Kidney epithelial cell (primary cell): ENCODE measurements around the gene SCN3B. TPM values are rescaled to one million over a fixed set of nuclear protein-coding genes. Genes with fewer than 3 reads are reported as not detected.

Experiments
- DNase-seq: peaks from one replicate; pipeline ENCODE4 v3.0.0-alpha.2; 2010; ENCODE audit warnings: low read depth
- H3K27me3 ChIP-seq: 2 replicates; pipeline ENCODE4 v1.6.0; 2011; ENCODE audit warnings: low read length; ENCODE audit not compliant: control insufficient read depth, insufficient read depth
- H3K36me3 ChIP-seq: 2 replicates; pipeline ENCODE4 v1.5.1; 2011; ENCODE audit warnings: low read length; ENCODE audit not compliant: control insufficient read depth, insufficient read depth
- H3K4me3 ChIP-seq: 2 replicates; pipeline ENCODE4 v1.5.1; 2011; ENCODE audit warnings: low read depth, mild to moderate bottlenecking, control low read depth, low read length
- total RNA-seq: library from RNA; depleted of rRNA; stranded (reverse); fragments of >200 nt; gene quantifications from 2 replicates; pipeline ENCODE4 v1.2.3, GENCODE V29; 2015
- TF ChIP-seq, protein P1 (sequence below): IDR thresholded peaks from 2 replicates; pipeline ENCODE4 v1.5.1; 2011; ENCODE audit warnings: mild to moderate bottlenecking, moderate library complexity, low read length, control low read depth, inconsistent platforms; ENCODE audit not compliant: insufficient read depth, poor library complexity, severe bottlenecking

The SCN3B gene
- total RNA-seq, 1 donor from 2014 or later: 2.1 TPM

DNA sequence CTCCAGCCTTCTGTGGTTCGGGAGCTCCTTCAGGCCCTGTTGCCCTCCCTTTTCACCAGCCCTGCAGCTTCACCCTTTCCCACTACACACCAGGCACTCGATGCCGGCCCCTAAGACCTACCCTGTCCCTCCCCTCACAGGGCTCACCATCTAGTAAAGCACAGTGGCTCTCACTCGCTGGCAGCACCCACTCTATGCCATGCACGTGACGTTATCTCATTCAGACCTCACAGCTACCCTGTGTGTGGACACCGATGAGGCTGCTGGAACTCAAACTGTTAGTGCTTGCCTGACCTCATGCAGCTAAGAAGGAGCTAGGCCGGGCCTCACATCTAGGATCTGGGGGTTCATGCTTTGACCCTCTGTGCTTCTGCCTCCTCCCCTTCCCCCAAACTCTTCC lies 45.5 kb downstream of the SCN3B start:
- TF ChIP-seq, protein P1, sequence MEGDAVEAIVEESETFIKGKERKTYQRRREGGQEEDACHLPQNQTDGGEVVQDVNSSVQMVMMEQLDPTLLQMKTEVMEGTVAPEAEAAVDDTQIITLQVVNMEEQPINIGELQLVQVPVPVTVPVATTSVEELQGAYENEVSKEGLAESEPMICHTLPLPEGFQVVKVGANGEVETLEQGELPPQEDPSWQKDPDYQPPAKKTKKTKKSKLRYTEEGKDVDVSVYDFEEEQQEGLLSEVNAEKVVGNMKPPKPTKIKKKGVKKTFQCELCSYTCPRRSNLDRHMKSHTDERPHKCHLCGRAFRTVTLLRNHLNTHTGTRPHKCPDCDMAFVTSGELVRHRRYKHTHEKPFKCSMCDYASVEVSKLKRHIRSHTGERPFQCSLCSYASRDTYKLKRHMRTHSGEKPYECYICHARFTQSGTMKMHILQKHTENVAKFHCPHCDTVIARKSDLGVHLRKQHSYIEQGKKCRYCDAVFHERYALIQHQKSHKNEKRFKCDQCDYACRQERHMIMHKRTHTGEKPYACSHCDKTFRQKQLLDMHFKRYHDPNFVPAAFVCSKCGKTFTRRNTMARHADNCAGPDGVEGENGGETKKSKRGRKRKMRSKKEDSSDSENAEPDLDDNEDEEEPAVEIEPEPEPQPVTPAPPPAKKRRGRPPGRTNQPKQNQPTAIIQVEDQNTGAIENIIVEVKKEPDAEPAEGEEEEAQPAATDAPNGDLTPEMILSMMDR: no peak
- DNase-seq: no peak
- H3K27me3 ChIP-seq: no peaks in the 10 kb centered on the region
- no peaks in the 10 kb centered on the region for H3K36me3 ChIP-seq
- no peak overlapping the region for H3K4me3 ChIP-seq

DNA sequence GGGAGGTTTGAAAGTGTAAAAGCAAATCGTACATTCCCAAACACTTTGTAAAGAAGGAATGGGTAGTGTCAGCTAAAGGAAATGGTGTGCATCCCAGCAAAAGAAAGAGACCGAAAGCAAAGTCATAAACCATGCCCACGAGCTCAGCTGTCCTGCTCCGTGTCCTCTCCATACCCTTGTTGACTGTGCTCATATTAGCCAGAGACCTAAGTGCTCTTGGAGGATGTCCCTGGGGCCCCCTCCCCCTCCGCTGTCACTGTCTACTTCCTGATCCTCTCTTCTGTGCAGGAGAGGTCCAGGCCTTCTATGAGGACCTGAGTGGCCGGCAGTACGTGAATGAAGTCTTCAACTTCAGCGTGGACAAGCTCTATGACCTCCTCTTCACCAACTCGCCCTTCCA lies 46.1 kb downstream of the SCN3B start:
- TF ChIP-seq, protein P1: no peak
- no peak overlapping the region for H3K4me3 ChIP-seq
- DNase-seq: no peak
- H3K36me3 ChIP-seq: no peaks in the 10 kb centered on the region
- no peaks in the 10 kb centered on the region for H3K27me3 ChIP-seq

- TF ChIP-seq, protein P1: no peak
- no peak for DNase-seq
- no peaks in the 10 kb centered on the region for H3K27me3 ChIP-seq
- no peak overlapping the region for H3K4me3 ChIP-seq
- no peaks in the 10 kb centered on the region for H3K36me3 ChIP-seq
These were observed 46.6 kb downstream of the SCN3B start for GRCh38 chr11:123607781-123608180.

GRCh38 chr11:123603666-123604065 lies 50.8 kb downstream of the SCN3B start:
- H3K36me3 ChIP-seq: no peaks in the 10 kb centered on the region
- TF ChIP-seq, protein P1: no peak
- H3K27me3 ChIP-seq: no peaks in the 10 kb centered on the region
- no peak overlapping the region for H3K4me3 ChIP-seq
- no peak for DNase-seq

- TF ChIP-seq, protein P1: no peak
- no peak overlapping the region for H3K4me3 ChIP-seq
- H3K27me3 ChIP-seq: no peaks in the 10 kb centered on the region
- H3K36me3 ChIP-seq: no peaks in the 10 kb centered on the region
- DNase-seq: no peak
These were observed 52.7 kb downstream of the SCN3B start for GRCh38 chr11:123601743-123602142.

DNA sequence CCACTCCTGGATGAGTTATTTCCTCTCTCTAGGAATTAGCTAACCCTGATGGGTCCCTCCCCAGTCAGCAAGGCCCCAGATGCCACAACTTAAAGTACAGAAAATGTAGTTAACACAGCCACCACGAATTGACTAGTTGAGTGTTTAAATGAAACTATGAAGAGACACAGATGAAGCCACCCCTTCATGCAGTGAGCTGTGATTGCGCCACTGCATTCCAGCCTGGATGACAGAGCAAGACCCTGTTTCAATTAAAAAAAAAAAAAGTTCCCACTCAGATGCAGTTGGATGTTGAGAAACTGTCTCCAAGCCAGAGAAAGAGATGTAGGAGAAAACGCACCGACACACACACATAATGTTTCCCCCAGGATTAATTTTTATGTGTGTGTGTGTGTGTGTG lies 53.3 kb downstream of the SCN3B start:
- Histone ChIP-seq H3K27me3 (no peaks in the 10 kb centered on the region), H3K4me3 (no peak overlapping the region), H3K36me3 (no peaks in the 10 kb centered on the region)
- TF ChIP-seq, protein P1: no peak
- DNase-seq: no peak
